CD14-positive monocyte (primary cell): ENCODE data around the gene POLD4. TPM values are rescaled to one million over a fixed set of nuclear protein-coding genes. Genes with fewer than 3 reads are reported as not detected.

ENCODE experiments used
- DNase-seq, 3 donors: peaks; one replicate each; pipeline ENCODE4 v3.0.0-alpha.2; 2011 to 2022
- H2AFZ ChIP-seq: 2 replicates; pipeline ENCODE4 v1.6.0; 2012; ENCODE audit warnings: mild to moderate bottlenecking, low read depth, low read length, inconsistent platforms; ENCODE audit not compliant: insufficient read depth, poor library complexity, severe bottlenecking
- H3K27ac ChIP-seq, 2 donors: 1 replicate in 1 of 2; 2 replicates in 1 of 2; pipeline ENCODE4 v1.5.1; 2012 to 2013; ENCODE audit warnings: low read length in 2 of 2, control low read depth in 1 of 2, inconsistent platforms in 1 of 2, low read depth in 1 of 2, mild to moderate bottlenecking in 1 of 2
- H3K27me3 ChIP-seq, 2 donors: one replicate each; pipeline versions ENCODE4 v1.6.0 to v1.6.1; 2011 to 2013; ENCODE audit warnings: low read length in 2 of 2; ENCODE audit not compliant: control insufficient read depth in 2 of 2, insufficient read depth in 2 of 2
- H3K36me3 ChIP-seq, 2 donors: replicated peaks in 1 of 2; 1 replicate in 1 of 2; 2 replicates in 1 of 2; pipeline versions ENCODE4 v1.5.1 to v1.6.1; 2012 to 2013; ENCODE audit warnings: low read length in 2 of 2, control low read depth in 1 of 2, inconsistent platforms in 1 of 2, mild to moderate bottlenecking in 1 of 2; ENCODE audit not compliant: insufficient read depth in 2 of 2, control insufficient read depth in 1 of 2
- H3K4me1 ChIP-seq, 2 donors: 1 replicate in 1 of 2; 2 replicates in 1 of 2; pipeline versions ENCODE4 v1.5.1 to v1.6.1; 2012 to 2013; ENCODE audit warnings: low read length in 2 of 2, control low read depth in 1 of 2, inconsistent platforms in 1 of 2, mild to moderate bottlenecking in 1 of 2, moderate library complexity in 1 of 2; ENCODE audit not compliant: insufficient read depth in 2 of 2, control insufficient read depth in 1 of 2
- H3K4me2 ChIP-seq: replicated peaks from 2 replicates; pipeline ENCODE3; 2012; ENCODE audit warnings: low read length, moderate library complexity, mild to moderate bottlenecking; ENCODE audit not compliant: poor library complexity, severe bottlenecking; ENCODE audit errors: extremely low read depth
- H3K4me3 ChIP-seq, 3 experiments: fragments of 200-600 bp in 1 of 3; sonication (generic) in 1 of 3; replicated peaks in 1 of 3; 1 replicate in 2 of 3; 2 replicates in 1 of 3; pipeline ENCODE4 v1.5.1; 2011 to 2013; ENCODE audit warnings: low read length in 3 of 3, mild to moderate bottlenecking in 3 of 3, control low read depth in 2 of 3, low read depth in 2 of 3, inconsistent platforms in 1 of 3, moderate library complexity in 1 of 3
- H3K79me2 ChIP-seq: 2 replicates; pipeline ENCODE4 v1.6.0; 2012; ENCODE audit warnings: mild to moderate bottlenecking, control low read depth, inconsistent platforms, low read length, moderate library complexity; ENCODE audit not compliant: insufficient read depth
- H3K9ac ChIP-seq: 2 replicates; pipeline ENCODE4 v1.6.0; 2017; ENCODE audit warnings: low read length, mild to moderate bottlenecking; ENCODE audit not compliant: insufficient read depth, poor library complexity, severe bottlenecking
- H3K9me3 ChIP-seq, 2 donors: replicated peaks in 1 of 2; 1 replicate in 1 of 2; 2 replicates in 1 of 2; pipeline versions ENCODE4 v1.5.1 to v1.6.1; 2012 to 2013; ENCODE audit warnings: low read length in 2 of 2, control low read depth in 1 of 2; ENCODE audit not compliant: control insufficient read depth in 1 of 2, insufficient read depth in 1 of 2
- H4K20me1 ChIP-seq: 2 replicates; pipeline ENCODE4 v1.6.0; 2012; ENCODE audit warnings: mild to moderate bottlenecking, low read length, control low read depth, moderate library complexity; ENCODE audit not compliant: insufficient read depth
- H3K27ac Mint-ChIP-seq, 7 donors: one replicate each; pipeline ENCODE4 v1.8.0; 2020; ENCODE audit warnings: mild to moderate bottlenecking in 7 of 7, mixed read lengths in 7 of 7, moderate library complexity in 6 of 7, inconsistent platforms in 2 of 7
- H3K27me3 Mint-ChIP-seq, 3 donors: one replicate each; pipeline ENCODE4 v1.8.0; 2021 to 2022; ENCODE audit warnings: low read depth in 3 of 3, mild to moderate bottlenecking in 3 of 3, mixed read lengths in 3 of 3, moderate library complexity in 3 of 3, inconsistent platforms in 1 of 3
- H3K36me3 Mint-ChIP-seq, 2 donors: one replicate each; pipeline ENCODE4 v1.8.0; 2020; ENCODE audit warnings: mixed read lengths in 2 of 2, inconsistent platforms in 1 of 2, mild to moderate bottlenecking in 1 of 2
- H3K4me1 Mint-ChIP-seq: one replicate; pipeline ENCODE4 v1.8.0; 2020; ENCODE audit warnings: mild to moderate bottlenecking, mixed read lengths
- H3K4me3 Mint-ChIP-seq, 2 donors: one replicate each; pipeline ENCODE4 v1.8.0; 2020; ENCODE audit warnings: mild to moderate bottlenecking in 2 of 2, mixed read lengths in 2 of 2, moderate library complexity in 1 of 2
- H3K9me3 Mint-ChIP-seq, 7 donors: one replicate each; pipeline ENCODE4 v1.8.0; 2020 to 2022; ENCODE audit warnings: mixed read lengths in 7 of 7, mild to moderate bottlenecking in 6 of 7, moderate library complexity in 6 of 7, inconsistent platforms in 2 of 7
- WGBS: methylation state at CpG from one replicate; pipeline ENCODE4 v1.1.5; 2013; ENCODE audit warnings: missing lambda C conversion rate; ENCODE audit not compliant: insufficient coverage; 5-methylcytosine and 5-hydroxymethylcytosine counted together
- intact Hi-C, 2 donors: fragments of 100-400 bp; cut with micrococcal nuclease; formaldehyde crosslinking; loops; one replicate each; pipeline versions ENCODE4 v1.15.0 to v1.15.1; 2023
- polyA plus RNA-seq, 3 donors: library from polyadenylated mRNA; depleted of rRNA in 1 of 3; unstranded in 2 of 3; stranded (reverse) in 1 of 3; fragments of 300-500 nt in 2 of 3; fragments of >200 nt in 1 of 3; fragmentation: Illumina TruSeq in 2 of 3; gene quantifications; 1 replicate in 2 of 3; 2 replicates in 1 of 3; pipeline ENCODE4 v1.2.3, GENCODE V29; 2012 to 2021
- TF ChIP-seq, protein P1 (sequence below): fragments of 200-600 bp; IDR thresholded peaks from one replicate; pipeline ENCODE4 v1.8.0; 2022; ENCODE audit warnings: antibody characterized with exemption, mild to moderate bottlenecking

The POLD4 gene
- polyA plus RNA-seq, 3 donors = 157 to 205 (median 176) TPM

DNA sequence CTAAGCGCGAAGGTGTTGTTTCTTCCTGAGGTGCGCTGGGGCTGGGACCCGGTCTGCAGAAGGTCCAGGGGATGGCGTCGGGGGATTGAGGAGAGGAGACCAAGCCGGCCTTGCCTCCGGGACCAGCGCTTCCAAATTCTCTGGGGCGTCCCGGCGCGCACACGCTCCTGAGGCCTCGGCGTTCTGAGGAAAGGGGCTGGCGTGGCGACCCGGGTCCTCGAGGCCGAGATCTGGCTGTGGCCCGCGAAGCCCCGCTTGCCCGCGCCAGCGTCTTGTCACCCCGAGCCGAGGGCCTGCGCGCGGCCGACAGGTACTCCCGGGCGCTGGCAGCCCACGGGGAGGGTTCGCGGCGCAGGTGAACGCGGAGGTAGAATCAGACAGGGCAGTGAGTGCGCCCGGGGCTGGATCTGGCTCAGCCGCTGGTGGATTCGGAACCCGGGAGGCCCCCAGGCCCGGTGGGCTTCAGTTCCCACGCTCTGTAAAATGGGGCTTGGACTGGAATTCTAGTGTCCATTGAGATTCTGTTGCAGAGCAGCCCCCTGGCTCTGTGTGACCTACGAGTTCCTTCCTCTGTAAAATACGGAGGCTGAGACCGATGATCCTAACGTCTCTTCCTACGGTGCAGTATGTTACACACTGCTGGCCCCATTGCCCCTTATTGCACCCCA lies 35.3 kb downstream of the POLD4 start:
- H3K36me3 ChIP-seq = no peaks in the 10 kb centered on the region
- TF ChIP-seq, protein P1, sequence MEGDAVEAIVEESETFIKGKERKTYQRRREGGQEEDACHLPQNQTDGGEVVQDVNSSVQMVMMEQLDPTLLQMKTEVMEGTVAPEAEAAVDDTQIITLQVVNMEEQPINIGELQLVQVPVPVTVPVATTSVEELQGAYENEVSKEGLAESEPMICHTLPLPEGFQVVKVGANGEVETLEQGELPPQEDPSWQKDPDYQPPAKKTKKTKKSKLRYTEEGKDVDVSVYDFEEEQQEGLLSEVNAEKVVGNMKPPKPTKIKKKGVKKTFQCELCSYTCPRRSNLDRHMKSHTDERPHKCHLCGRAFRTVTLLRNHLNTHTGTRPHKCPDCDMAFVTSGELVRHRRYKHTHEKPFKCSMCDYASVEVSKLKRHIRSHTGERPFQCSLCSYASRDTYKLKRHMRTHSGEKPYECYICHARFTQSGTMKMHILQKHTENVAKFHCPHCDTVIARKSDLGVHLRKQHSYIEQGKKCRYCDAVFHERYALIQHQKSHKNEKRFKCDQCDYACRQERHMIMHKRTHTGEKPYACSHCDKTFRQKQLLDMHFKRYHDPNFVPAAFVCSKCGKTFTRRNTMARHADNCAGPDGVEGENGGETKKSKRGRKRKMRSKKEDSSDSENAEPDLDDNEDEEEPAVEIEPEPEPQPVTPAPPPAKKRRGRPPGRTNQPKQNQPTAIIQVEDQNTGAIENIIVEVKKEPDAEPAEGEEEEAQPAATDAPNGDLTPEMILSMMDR = no peak
- H3K27ac ChIP-seq = no peak overlapping the region
- Mint-ChIP-seq H3K27me3 (peaks cover 4 to 17% (median 12%) of the 10 kb centered on the region in 3 donors), H3K4me3 (peak overlapping the region; percentile 93 to 99), H3K27ac (peak overlapping the region; percentile 68 to 97 (median 95)), H3K9me3 (no peaks in the 10 kb centered on the region), H3K4me1 (peaks cover 26% of the 10 kb centered on the region), H3K36me3 (no peaks in the 10 kb centered on the region)
- H3K4me3 ChIP-seq = peak overlapping the region; percentile 63 to 91 (median 85)
- no peaks in the 10 kb centered on the region for H3K9me3 ChIP-seq
- H3K27me3 ChIP-seq = peaks cover 0 to 4% of the 10 kb centered on the region in 2 donors
- no peaks in the 10 kb centered on the region for H3K79me2 ChIP-seq
- DNase-seq = no peak
- H4K20me1 ChIP-seq = no peaks in the 10 kb centered on the region
- peak overlapping the region; percentile 60 for H3K9ac ChIP-seq
- H3K4me1 ChIP-seq = peaks cover 28 to 33% of the 10 kb centered on the region in 2 donors
- 0% methylated on average over 48 of the region's 53 CpGs for WGBS
- peak overlapping the region; percentile 92 for H3K4me2 ChIP-seq
- intact Hi-C loops = loop anchor here (1.0 to 2.0 kb wide), 3 partner anchors 41 to 55 kb away; partner anchors contain the start of gene GRK2 (in 2 of the 2)
- peak overlapping the region; percentile 91 for H2AFZ ChIP-seq

DNA sequence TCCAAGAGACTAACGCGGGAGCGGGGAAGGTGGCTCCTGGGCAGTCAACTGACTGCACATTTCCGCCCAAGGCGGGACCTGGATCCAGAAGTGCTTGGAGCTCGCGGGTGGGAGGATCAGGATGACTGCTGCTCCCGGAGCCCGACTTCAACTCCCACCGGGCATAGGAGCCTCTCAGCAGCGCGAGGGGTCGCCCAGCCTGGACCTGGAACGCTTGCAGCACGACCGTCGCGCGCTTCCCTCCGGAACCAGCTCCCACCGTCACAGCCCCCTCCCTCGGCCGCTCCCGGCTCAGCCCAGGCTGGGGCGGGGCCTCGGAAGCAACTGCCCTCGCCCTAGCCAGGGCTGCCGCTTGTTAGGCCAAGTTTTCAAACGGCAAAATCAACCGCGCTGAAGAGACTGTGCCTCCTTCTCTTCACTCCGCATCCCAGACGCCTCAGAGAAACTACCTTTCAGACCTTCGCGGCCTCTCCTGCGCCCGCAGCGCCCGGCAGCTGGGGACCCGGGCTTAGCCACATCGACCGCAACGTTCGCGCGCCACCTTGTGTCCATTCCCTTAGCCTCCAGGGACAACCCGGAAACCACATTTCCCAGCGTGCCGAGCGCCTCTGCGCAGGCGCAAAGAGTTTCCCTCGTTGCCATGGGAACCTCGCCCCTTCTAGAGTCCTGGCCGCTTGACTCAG lies 36.0 kb downstream of the POLD4 start:
- WGBS = under 1% methylated on average over 55 of the region's 55 CpGs
- Mint-ChIP-seq H3K36me3 (no peaks in the 10 kb centered on the region), H3K4me1 (peaks cover 33% of the 10 kb centered on the region), H3K4me3 (peak overlapping the region; percentile 93 to 99), H3K27me3 (peaks cover 4 to 17% (median 12%) of the 10 kb centered on the region in 3 donors), H3K9me3 (no peaks in the 10 kb centered on the region), H3K27ac (peak overlapping the region; percentile 89 to 97 (median 95))
- Histone ChIP-seq H3K79me2 (no peaks in the 10 kb centered on the region), H3K9ac (peak overlapping the region; percentile 60), H3K9me3 (no peaks in the 10 kb centered on the region), H3K4me2 (peak overlapping the region; percentile 92), H4K20me1 (no peaks in the 10 kb centered on the region), H3K36me3 (no peaks in the 10 kb centered on the region), H3K4me3 (peak overlapping the region; percentile 63 to 91 (median 85)), H3K27ac (peak overlapping the region; percentile 61 to 67), H2AFZ (peak overlapping the region; percentile 91), H3K4me1 (peaks cover 34 to 40% of the 10 kb centered on the region in 2 donors), H3K27me3 (peaks cover 0 to 4% of the 10 kb centered on the region in 2 donors)
- intact Hi-C loops = loop anchor here (1.0 to 2.0 kb wide), 3 partner anchors 40 to 55 kb away; partner anchors contain the start of gene GRK2 (in 2 of the 2)
- TF ChIP-seq, protein P1 = peak; percentile 88
- DNase-seq = peak; percentile 92 to 98 (median 95)
